H9 (cell line): Measurements from ENCODE around the gene PTMA. TPM values are rescaled to one million over a fixed set of nuclear protein-coding genes. Genes with fewer than 3 reads are reported as not detected.
"Not testable (repeated sequence)": the region's sequence is repeated elsewhere in the genome, so short reads cannot be mapped to it uniquely, and the experiment has no call there.

ENCODE experiments used
- DNase-seq: peaks from one replicate; pipeline ENCODE4 v3.0.0-alpha.2; 2017
- H2AFZ ChIP-seq: one replicate; pipeline ENCODE4 v1.6.1; 2013; ENCODE audit warnings: mild to moderate bottlenecking, low read length, control low read depth, moderate library complexity
- H2AK5ac ChIP-seq: 2 replicates; pipeline ENCODE4 v1.6.1; 2013; ENCODE audit warnings: low read length, control low read depth, mixed read lengths; ENCODE audit not compliant: insufficient read length
- H2BK120ac ChIP-seq: one replicate; pipeline ENCODE4 v1.6.1; 2013; ENCODE audit warnings: low read depth, mild to moderate bottlenecking, low read length, control low read depth, inconsistent platforms; ENCODE audit not compliant: poor library complexity, severe bottlenecking
- H2BK12ac ChIP-seq: 2 replicates; pipeline ENCODE4 v1.6.1; 2013; ENCODE audit warnings: low read length, control low read depth, mixed read lengths, low read depth; ENCODE audit not compliant: insufficient read length
- H2BK15ac ChIP-seq: 2 replicates; pipeline ENCODE4 v1.6.1; 2013; ENCODE audit warnings: low read depth, low read length, control low read depth
- H2BK20ac ChIP-seq: one replicate; pipeline ENCODE4 v1.6.1; 2013; ENCODE audit warnings: low read depth, mild to moderate bottlenecking, low read length, control low read depth, inconsistent platforms; ENCODE audit not compliant: poor library complexity, severe bottlenecking
- H2BK5ac ChIP-seq: 2 replicates; pipeline ENCODE4 v1.6.1; 2013; ENCODE audit warnings: low read length, control low read depth, mixed read lengths; ENCODE audit not compliant: insufficient read length
- H3K14ac ChIP-seq: 2 replicates; pipeline ENCODE4 v1.6.1; 2013; ENCODE audit warnings: low read length, control low read depth; ENCODE audit not compliant: insufficient read depth
- H3K18ac ChIP-seq: 2 replicates; pipeline ENCODE4 v1.6.1; 2013; ENCODE audit warnings: low read depth, mild to moderate bottlenecking, mixed read lengths, low read length, control low read depth; ENCODE audit not compliant: insufficient read length
- H3K23ac ChIP-seq: 2 replicates; pipeline ENCODE4 v1.6.1; 2013; ENCODE audit warnings: low read length, control low read depth, mixed read lengths, low read depth; ENCODE audit not compliant: insufficient read length
- H3K23me2 ChIP-seq: 2 replicates; pipeline ENCODE4 v1.6.1; 2013; ENCODE audit warnings: low read depth, mild to moderate bottlenecking, mixed read lengths, low read length, control low read depth; ENCODE audit not compliant: insufficient read length, poor library complexity, severe bottlenecking
- H3K27ac ChIP-seq: 2 replicates; pipeline ENCODE4 v1.5.1; 2013; ENCODE audit warnings: low read length, control low read depth, mixed read lengths, low read depth; ENCODE audit not compliant: insufficient read length
- H3K27me3 ChIP-seq: 2 replicates; pipeline ENCODE4 v1.6.1; 2013; ENCODE audit warnings: low read length, control low read depth, inconsistent platforms; ENCODE audit not compliant: insufficient read depth
- H3K4ac ChIP-seq: 2 replicates; pipeline ENCODE4 v1.6.1; 2013; ENCODE audit warnings: low read depth, mild to moderate bottlenecking, control low read depth, inconsistent platforms, low read length, moderate library complexity
- H3K4me1 ChIP-seq: 2 replicates; pipeline ENCODE4 v1.6.1; 2013; ENCODE audit warnings: low read length, control low read depth, inconsistent platforms; ENCODE audit not compliant: insufficient read depth
- H3K4me2 ChIP-seq: 2 replicates; pipeline ENCODE4 v1.6.1; 2013; ENCODE audit warnings: low read length, control low read depth, mixed read lengths; ENCODE audit not compliant: insufficient read length, insufficient read depth
- H3K56ac ChIP-seq: 2 replicates; pipeline ENCODE4 v1.6.1; 2013; ENCODE audit warnings: low read depth, mild to moderate bottlenecking, mixed read lengths, low read length, control low read depth; ENCODE audit not compliant: insufficient read length
- H3K79me1 ChIP-seq: 2 replicates; pipeline ENCODE4 v1.6.1; 2013; ENCODE audit warnings: low read depth, mild to moderate bottlenecking, moderate library complexity, low read length, control low read depth, inconsistent platforms; ENCODE audit not compliant: insufficient read depth, poor library complexity, severe bottlenecking
- H3K79me2 ChIP-seq: 2 replicates; pipeline ENCODE4 v1.6.1; 2013; ENCODE audit warnings: low read length, control low read depth, inconsistent platforms; ENCODE audit not compliant: insufficient read depth
- H3K9ac ChIP-seq: 2 replicates; pipeline ENCODE4 v1.6.1; 2013; ENCODE audit warnings: low read length, control low read depth, mixed read lengths; ENCODE audit not compliant: insufficient read length; ENCODE audit errors: extremely low read depth
- H3K9me3 ChIP-seq: one replicate; pipeline ENCODE4 v1.6.1; 2013; ENCODE audit warnings: low read depth, low read length, inconsistent platforms; ENCODE audit not compliant: control insufficient read depth
- H3T11ph ChIP-seq: one replicate; pipeline ENCODE4 v1.6.1; 2013; ENCODE audit warnings: mild to moderate bottlenecking, low read length, control low read depth, inconsistent platforms
- H4K20me1 ChIP-seq: one replicate; pipeline ENCODE4 v1.6.1; 2013; ENCODE audit not compliant: control insufficient read depth, insufficient read length, insufficient read depth
- H4K5ac ChIP-seq: 2 replicates; pipeline ENCODE4 v1.6.1; 2013; ENCODE audit warnings: low read depth, mild to moderate bottlenecking, mixed read lengths, low read length, control low read depth; ENCODE audit not compliant: insufficient read length
- H4K8ac ChIP-seq: replicated peaks from 2 replicates; pipeline ENCODE4 v1.6.1; 2013; ENCODE audit warnings: low read length, control low read depth, mixed read lengths, low read depth; ENCODE audit not compliant: insufficient read length
- H4K91ac ChIP-seq: 2 replicates; pipeline ENCODE4 v1.6.1; 2013; ENCODE audit warnings: low read depth, mild to moderate bottlenecking, moderate library complexity, mixed read lengths, low read length, control low read depth; ENCODE audit not compliant: insufficient read length
- H3K27ac Mint-ChIP-seq, 3 experiments: 2 replicates in 2 of 3; 3 replicates in 1 of 3; pipeline ENCODE4 v1.8.0; 2020 to 2021; ENCODE audit warnings: mixed read lengths in 3 of 3, mild to moderate bottlenecking in 1 of 3, moderate library complexity in 1 of 3
- H3K27me3 Mint-ChIP-seq: 2 replicates; pipeline ENCODE4 v1.8.0; 2021; ENCODE audit warnings: low read depth, mild to moderate bottlenecking, moderate library complexity, mixed read lengths
- H3K36me3 Mint-ChIP-seq, 3 experiments: 2 replicates in 2 of 3; 3 replicates in 1 of 3; pipeline ENCODE4 v1.8.0; 2020 to 2021; ENCODE audit warnings: low read depth in 3 of 3, mixed read lengths in 3 of 3; ENCODE audit not compliant: insufficient read depth in 1 of 3
- H3K4me1 Mint-ChIP-seq, 2 experiments: 2 replicates each; pipeline ENCODE4 v1.8.0; 2020; ENCODE audit warnings: mixed read lengths in 2 of 2
- H3K4me3 Mint-ChIP-seq, 2 experiments: 2 replicates in 1 of 2; 3 replicates in 1 of 2; pipeline ENCODE4 v1.8.0; 2020 to 2021; ENCODE audit warnings: mild to moderate bottlenecking in 2 of 2, mixed read lengths in 2 of 2, moderate library complexity in 1 of 2
- H3K9me3 Mint-ChIP-seq, 2 experiments: 2 replicates in 1 of 2; 3 replicates in 1 of 2; pipeline ENCODE4 v1.8.0; 2020; ENCODE audit warnings: mild to moderate bottlenecking in 2 of 2, mixed read lengths in 2 of 2, moderate library complexity in 1 of 2
- total RNA-seq: library from RNA; stranded (reverse); gene quantifications from 2 replicates; pipeline ENCODE4 v1.2.1, GENCODE V29; 2021

The PTMA gene
- total RNA-seq, 1 experiment from 2014 or later: 1,963 TPM

DNA sequence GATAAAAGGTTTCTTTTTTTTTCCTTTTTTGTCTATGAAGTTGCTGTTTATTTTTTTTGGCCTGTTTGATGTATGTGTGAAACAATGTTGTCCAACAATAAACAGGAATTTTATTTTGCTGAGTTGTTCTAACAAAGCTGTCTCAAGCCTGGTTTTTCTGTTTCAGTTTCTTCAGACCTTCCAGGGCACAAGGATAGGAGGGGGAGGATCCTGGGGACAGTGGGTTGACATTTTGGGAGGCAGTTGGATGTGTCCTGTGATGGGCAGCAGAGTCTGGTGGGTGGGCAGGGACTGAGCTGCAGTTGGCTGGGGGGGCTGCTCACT lies 5.0 kb downstream of the PTMA start:
- H2BK20ac ChIP-seq, H2BK15ac ChIP-seq, H2BK120ac ChIP-seq, H4K8ac ChIP-seq, H3K18ac ChIP-seq, H4K5ac ChIP-seq, H4K20me1 ChIP-seq, H2BK12ac ChIP-seq, H2AK5ac ChIP-seq, H3K9ac ChIP-seq, H3K14ac ChIP-seq, H2BK5ac ChIP-seq, DNase-seq, H3K27me3 ChIP-seq, H3K4me1 ChIP-seq, H3K79me1 ChIP-seq, H3K9me3 Mint-ChIP-seq, H3K56ac ChIP-seq, H3K4ac ChIP-seq, H3K23me2 ChIP-seq, H3K23ac ChIP-seq, H4K91ac ChIP-seq, H3K4me2 ChIP-seq, H3K27ac ChIP-seq, H3K9me3 ChIP-seq, H3T11ph ChIP-seq, H2AFZ ChIP-seq: not testable (repeated sequence)
- Mint-ChIP-seq H3K36me3 (peaks cover 34 to 51% (median 46%) of the 10 kb centered on the region in 3 experiments), H3K27me3 (peaks cover 18% of the 10 kb centered on the region), H3K4me1 (peaks cover 39 to 43% of the 10 kb centered on the region in 2 experiments), H3K27ac (peak overlapping the region; percentile 28 to 99 (median 95); a peak in 6 of 7 replicates), H3K4me3 (peak overlapping the region; percentile 52 to 75)
- H3K79me2 ChIP-seq: peaks cover 40% of the 10 kb centered on the region; the same call in 1 of the 2 replicates
